CD4-positive, alpha-beta T cell treated with Interleukin-6 at 100 ng/mL for 8 hours (primary cell): Measurements from ENCODE around the gene UBXN6.

ENCODE experiments used
- DNase-seq: peaks from one replicate; pipeline ENCODE4 v3.0.0-alpha.2; 2020; ENCODE audit warnings: mixed read lengths, low spot score

The UBXN6 gene

GRCh38 chr19:4409123-4409933 lies 48.3 kb downstream of the UBXN6 start:
- no peak for DNase-seq

GRCh38 chr19:4406626-4407025 lies 51.0 kb downstream of the UBXN6 start:
- no peak for DNase-seq

- DNase-seq = no peak
These were observed 51.6 kb downstream of the UBXN6 start for GRCh38 chr19:4405977-4406376.

GRCh38 chr19:4403005-4403761 lies 54.4 kb downstream of the UBXN6 start:
- DNase-seq = no peak

GRCh38 chr19:4402171-4403004 lies 55.2 kb downstream of the UBXN6 start, which contains the start of gene CHAF1A:
Gene CHAF1A, plus strand, starts transcription at chr19:4402640. Its CDS starts 123 bp downstream, at chr19:4402763.
- DNase-seq = peak; percentile 99

- DNase-seq = no peak
These were observed 55.8 kb downstream of the UBXN6 start for GRCh38 chr19:4401769-4402170.

GRCh38 chr19:4400135-4400936 lies 57.3 kb downstream of the UBXN6 start, which contains the start of gene SH3GL1:
Gene SH3GL1, minus strand, starts transcription at chr19:4400547. Its CDS starts 179 bp downstream, at chr19:4400368.
- DNase-seq = peak; percentile 88

GRCh38 chr19:4399812-4400134 lies 57.8 kb downstream of the UBXN6 start:
- no peak for DNase-seq

- DNase-seq = no peak
These were observed 60.4 kb downstream of the UBXN6 start for GRCh38 chr19:4396949-4397783.
